PC-3 (cell line): ENCODE results near the gene EGFL7. TPM values are rescaled to one million over a fixed set of nuclear protein-coding genes. Genes with fewer than 3 reads are reported as not detected.
A peak's percentile ranks its signal among the peaks of the same experiment; 100 is the strongest.

Experiments
- ATAC-seq: fragments of 200-7000 bp; cut with Tn5 transposase; 2 replicates; pipeline ENCODE4 v1.9.1; 2020; ENCODE audit warnings: mild to moderate bottlenecking, moderate library complexity
- BruUV-seq: library from RNA; stranded (reverse); fragments of 400-500 nt; replicated peaks from 2 replicates; lab custom pipeline; 2021; lab: Mats Ljungman, UMichigan
- CTCF ChIA-PET: fragments of 300-600 bp; sonication (Branson Sonifier 250); formaldehyde crosslinking; loops from one replicate; lab custom pipeline; 2022; ENCODE audit warnings: antibody characterized with exemption; lab: Charles Lee
- POLR2A ChIA-PET: fragments of 300-600 bp; sonication (Branson Sonifier 250); formaldehyde crosslinking; loops from one replicate; lab custom pipeline; 2022; ENCODE audit warnings: antibody characterized with exemption; ENCODE audit not compliant: unreplicated experiment; lab: Charles Lee
- DNase-seq: peaks from one replicate; pipeline ENCODE4 v3.0.0-alpha.2; 2015
- H2AFZ ChIP-seq: fragments of 300-600 bp; sonication (generic); 2 replicates; pipeline ENCODE4 v1.6.0; 2016; ENCODE audit warnings: antibody characterized with exemption, low read length
- H3F3A ChIP-seq: fragments of 300-600 bp; sonication (generic); one replicate; pipeline ENCODE4 v1.6.0; 2017; ENCODE audit warnings: antibody characterized with exemption, low read length, control low read depth, mild to moderate bottlenecking; ENCODE audit not compliant: unreplicated experiment
- H3K27ac ChIP-seq: fragments of 300-600 bp; sonication (generic); 2 replicates; pipeline ENCODE4 v1.5.1; 2016; ENCODE audit warnings: mild to moderate bottlenecking, low read length
- H3K27me3 ChIP-seq: fragments of 300-600 bp; sonication (generic); 2 replicates; pipeline ENCODE4 v1.6.1; 2016; ENCODE audit warnings: low read length, mixed read lengths
- H3K36me3 ChIP-seq: fragments of 300-600 bp; sonication (generic); 2 replicates; pipeline ENCODE4 v1.6.1; 2016; ENCODE audit warnings: low read depth, mixed run types, low read length, mixed read lengths
- H3K4me1 ChIP-seq: fragments of 300-600 bp; sonication (generic); 2 replicates; pipeline ENCODE4 v1.5.1; 2016; ENCODE audit warnings: low read length; ENCODE audit not compliant: insufficient read depth
- H3K4me2 ChIP-seq: fragments of 300-600 bp; sonication (generic); 2 replicates; pipeline ENCODE4 v1.6.0; 2016; ENCODE audit warnings: low read length
- H3K4me3 ChIP-seq: fragments of 300-600 bp; sonication (generic); 2 replicates; pipeline ENCODE4 v1.5.1; 2016; ENCODE audit warnings: mild to moderate bottlenecking, low read length, mixed read lengths
- H3K79me2 ChIP-seq: fragments of 300-600 bp; sonication (generic); 2 replicates; pipeline ENCODE4 v1.6.1; 2017; ENCODE audit warnings: low read length, mixed read lengths
- H3K9ac ChIP-seq: fragments of 300-600 bp; sonication (generic); 2 replicates; pipeline ENCODE4 v1.6.0; 2016; ENCODE audit warnings: mild to moderate bottlenecking, low read length
- H3K9me2 ChIP-seq: fragments of 300-600 bp; sonication (generic); replicated peaks from 2 replicates; pipeline ENCODE4 v1.6.1; 2016; ENCODE audit warnings: mixed run types, low read length, mixed read lengths
- H3K9me3 ChIP-seq: fragments of 300-600 bp; sonication (generic); 2 replicates; pipeline ENCODE4 v1.6.1; 2016; ENCODE audit warnings: low read length, mixed read lengths
- H4K20me1 ChIP-seq: fragments of 300-600 bp; sonication (generic); 2 replicates; pipeline ENCODE4 v1.6.1; 2016; ENCODE audit warnings: low read length, mixed read lengths
- EZH2 ChIP-seq: fragments of 300-600 bp; sonication (generic); IDR thresholded peaks from one replicate; pipeline ENCODE4 v1.6.1; 2017; ENCODE audit warnings: antibody characterized with exemption, mild to moderate bottlenecking, low read length; ENCODE audit not compliant: unreplicated experiment
- EZH2phosphoT487 ChIP-seq: fragments of 300-600 bp; sonication (generic); IDR thresholded peaks from 2 replicates; pipeline ENCODE4 v1.6.1; 2018; ENCODE audit warnings: mild to moderate bottlenecking, antibody characterized with exemption, low read length, borderline replicate concordance
- intact Hi-C: fragments of 100-400 bp; cut with micrococcal nuclease; formaldehyde crosslinking; loops from 2 replicates; pipeline ENCODE4 v1.9.0; 2023
- total RNA-seq: library from RNA; depleted of rRNA; stranded (reverse); fragments of >200 nt; gene quantifications from 2 replicates; pipeline ENCODE4 v1.2.3, GENCODE V29; 2014
- TF ChIP-seq, protein P1 (sequence below): fragments of 300-600 bp; sonication (generic); conservative IDR thresholded peaks from 2 replicates; pipeline ENCODE4 v1.5.1; 2017; ENCODE audit warnings: antibody characterized with exemption, low read depth, mild to moderate bottlenecking, low read length

EGFL7 gene
- total RNA-seq, 1 experiment from 2014 or later: 23.1 TPM

DNA sequence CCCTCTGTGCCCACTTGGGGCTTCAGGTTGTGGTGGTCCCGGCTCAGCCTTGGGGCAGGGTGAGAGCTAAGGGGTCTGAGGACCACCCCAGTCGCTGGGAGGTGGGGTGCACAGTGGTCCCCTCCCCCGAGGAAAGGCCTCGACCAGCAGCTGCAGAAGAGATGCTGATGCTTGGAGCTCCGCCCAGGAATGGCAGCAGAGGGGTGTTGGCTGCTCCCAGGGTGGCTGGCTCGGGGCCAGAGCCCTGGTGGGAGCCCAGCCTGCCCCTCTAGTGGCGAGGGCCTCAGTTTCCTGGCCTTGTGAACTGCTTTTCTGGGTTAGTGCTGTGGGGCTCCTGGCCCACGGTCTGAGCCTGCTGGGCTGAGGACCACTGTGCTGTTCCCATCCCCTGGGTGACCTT, 50.8 kb downstream of the EGFL7 start:
- Histone ChIP-seq H3K9me2 (no peaks in the 10 kb centered on the region), H3K36me3 (no peaks in the 10 kb centered on the region), H3K4me1 (no peaks in the 10 kb centered on the region; the same call in 1 of the 2 replicates), H3K79me2 (no peaks in the 10 kb centered on the region), H4K20me1 (no peaks in the 10 kb centered on the region), H3K9me3 (no peaks in the 10 kb centered on the region), H2AFZ (no peak overlapping the region), H3K4me3 (peak overlapping the region; percentile 70), H3K4me2 (peak overlapping the region; percentile 90), H3K27me3 (no peaks in the 10 kb centered on the region), H3K27ac (no peak overlapping the region), H3K9ac (no peak overlapping the region), H3F3A (no peaks in the 10 kb centered on the region)
- intact Hi-C loops: no loop called here
- DNase-seq (no peak), ATAC-seq (no peak)
- TF ChIP-seq EZH2phosphoT487 (no peak), EZH2 (no peak)
- TF ChIP-seq, protein P1, sequence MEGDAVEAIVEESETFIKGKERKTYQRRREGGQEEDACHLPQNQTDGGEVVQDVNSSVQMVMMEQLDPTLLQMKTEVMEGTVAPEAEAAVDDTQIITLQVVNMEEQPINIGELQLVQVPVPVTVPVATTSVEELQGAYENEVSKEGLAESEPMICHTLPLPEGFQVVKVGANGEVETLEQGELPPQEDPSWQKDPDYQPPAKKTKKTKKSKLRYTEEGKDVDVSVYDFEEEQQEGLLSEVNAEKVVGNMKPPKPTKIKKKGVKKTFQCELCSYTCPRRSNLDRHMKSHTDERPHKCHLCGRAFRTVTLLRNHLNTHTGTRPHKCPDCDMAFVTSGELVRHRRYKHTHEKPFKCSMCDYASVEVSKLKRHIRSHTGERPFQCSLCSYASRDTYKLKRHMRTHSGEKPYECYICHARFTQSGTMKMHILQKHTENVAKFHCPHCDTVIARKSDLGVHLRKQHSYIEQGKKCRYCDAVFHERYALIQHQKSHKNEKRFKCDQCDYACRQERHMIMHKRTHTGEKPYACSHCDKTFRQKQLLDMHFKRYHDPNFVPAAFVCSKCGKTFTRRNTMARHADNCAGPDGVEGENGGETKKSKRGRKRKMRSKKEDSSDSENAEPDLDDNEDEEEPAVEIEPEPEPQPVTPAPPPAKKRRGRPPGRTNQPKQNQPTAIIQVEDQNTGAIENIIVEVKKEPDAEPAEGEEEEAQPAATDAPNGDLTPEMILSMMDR: no peak
- BruUV-seq: no TSS peak
- ChIA-PET POLR2A (no interaction called here), CTCF (no interaction called here)

DNA sequence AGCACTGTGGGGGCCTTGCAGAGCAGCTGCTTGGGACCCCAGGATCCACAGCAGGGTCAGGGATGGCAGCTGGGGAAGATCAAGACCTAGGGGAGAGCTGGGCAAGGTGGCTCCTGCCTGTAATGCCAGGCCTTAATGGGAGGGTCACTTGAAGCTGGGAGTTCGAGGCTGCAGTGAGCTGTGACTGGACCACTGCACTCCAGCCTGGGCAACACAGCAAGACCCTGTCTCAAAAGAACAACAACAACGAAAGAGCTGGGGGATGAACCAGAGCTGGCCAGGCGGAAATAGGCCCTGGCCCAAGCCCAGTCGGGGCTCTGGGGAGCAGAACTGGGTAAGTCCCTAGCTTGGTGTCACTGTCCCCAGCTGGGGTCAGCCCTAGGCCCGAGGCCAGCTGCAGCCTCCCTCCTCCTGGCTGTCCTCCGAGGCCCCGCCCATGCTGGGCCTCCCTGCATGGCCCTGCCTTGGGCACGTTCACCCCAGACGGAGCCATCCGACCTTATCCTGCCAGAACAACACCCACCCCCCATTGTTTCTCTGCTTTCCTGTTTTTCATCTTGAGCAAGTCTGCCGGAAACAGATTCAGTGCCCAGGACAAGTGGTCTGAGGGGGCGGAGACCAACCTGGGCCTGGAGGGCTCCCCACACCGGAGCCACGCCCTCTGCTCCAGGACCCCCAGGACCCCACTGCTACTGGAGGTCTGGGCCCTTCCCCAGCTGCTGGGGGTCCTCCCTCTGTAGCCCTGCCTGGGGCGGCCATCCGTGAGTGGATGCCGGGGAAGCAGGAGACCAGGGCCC, 51.6 kb downstream of the EGFL7 start:
- no peaks in the 10 kb centered on the region; the same call in 1 of the 2 replicates for H3K4me1 ChIP-seq
- H3F3A ChIP-seq: no peaks in the 10 kb centered on the region
- no peaks in the 10 kb centered on the region for H4K20me1 ChIP-seq
- BruUV-seq: TSS peak; percentile 28
- H3K4me3 ChIP-seq: no peak overlapping the region
- H3K9ac ChIP-seq: no peak overlapping the region
- ATAC-seq (no peak), DNase-seq (no peak)
- POLR2A ChIA-PET: no interaction called here
- no peaks in the 10 kb centered on the region for H3K36me3 ChIP-seq
- H3K4me2 ChIP-seq: no peak overlapping the region
- CTCF ChIA-PET: no interaction called here
- H3K9me3 ChIP-seq: no peaks in the 10 kb centered on the region
- H2AFZ ChIP-seq: no peak overlapping the region
- intact Hi-C loops: no loop called here
- no peaks in the 10 kb centered on the region for H3K79me2 ChIP-seq
- TF ChIP-seq EZH2phosphoT487 (no peak), EZH2 (no peak)
- TF ChIP-seq, protein P1: no peak
- no peaks in the 10 kb centered on the region for H3K27me3 ChIP-seq
- H3K9me2 ChIP-seq: no peaks in the 10 kb centered on the region
- H3K27ac ChIP-seq: no peak overlapping the region

DNA sequence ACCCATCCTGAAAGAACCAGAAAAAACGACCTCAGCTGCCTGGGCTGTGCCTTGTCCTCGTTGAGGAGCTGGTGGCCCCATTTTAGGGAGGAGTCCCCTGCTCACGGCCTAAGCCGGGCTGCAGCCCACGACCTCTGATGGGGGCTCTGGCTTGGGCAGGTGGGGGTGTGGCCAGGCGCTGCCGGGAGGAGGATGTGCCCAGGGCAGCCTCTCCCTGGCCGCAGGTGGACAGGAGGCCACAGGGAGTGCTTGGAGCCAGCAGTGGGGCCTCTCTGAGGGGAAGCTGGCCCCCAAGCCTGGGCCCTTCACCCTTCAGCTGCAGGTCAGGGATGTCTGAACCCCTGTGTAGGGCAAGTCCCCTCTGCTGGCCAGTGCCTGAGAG, 52.2 kb downstream of the EGFL7 start:
- TF ChIP-seq EZH2: no peak
- TF ChIP-seq, protein P1: no peak
- no peak for TF ChIP-seq EZH2phosphoT487
- H3K4me3 ChIP-seq: no peak overlapping the region
- no peak overlapping the region for H3K27ac ChIP-seq
- no peaks in the 10 kb centered on the region for H3K79me2 ChIP-seq
- no peaks in the 10 kb centered on the region for H3K9me2 ChIP-seq
- ATAC-seq (no peak), DNase-seq (no peak)
- H2AFZ ChIP-seq: no peak overlapping the region
- ChIA-PET CTCF (no interaction called here), POLR2A (no interaction called here)
- no peaks in the 10 kb centered on the region for H3K36me3 ChIP-seq
- no peaks in the 10 kb centered on the region for H4K20me1 ChIP-seq
- no peaks in the 10 kb centered on the region for H3F3A ChIP-seq
- no peaks in the 10 kb centered on the region for H3K9me3 ChIP-seq
- no peaks in the 10 kb centered on the region for H3K27me3 ChIP-seq
- no peaks in the 10 kb centered on the region; the same call in 1 of the 2 replicates for H3K4me1 ChIP-seq
- H3K4me2 ChIP-seq: no peak overlapping the region
- intact Hi-C loops: no loop called here
- no peak overlapping the region for H3K9ac ChIP-seq
- BruUV-seq: no TSS peak
